HG02981 (cell line): Measurements from ENCODE around the gene TSHZ2.

Experiments
- ATAC-seq: cut with Tn5 transposase; IDR thresholded peaks from one replicate; pipeline ENCODE4 v1.9.1; 2021; ENCODE audit warnings: mild to moderate bottlenecking, moderate library complexity; ENCODE audit not compliant: unreplicated experiment

Gene TSHZ2, protein sequence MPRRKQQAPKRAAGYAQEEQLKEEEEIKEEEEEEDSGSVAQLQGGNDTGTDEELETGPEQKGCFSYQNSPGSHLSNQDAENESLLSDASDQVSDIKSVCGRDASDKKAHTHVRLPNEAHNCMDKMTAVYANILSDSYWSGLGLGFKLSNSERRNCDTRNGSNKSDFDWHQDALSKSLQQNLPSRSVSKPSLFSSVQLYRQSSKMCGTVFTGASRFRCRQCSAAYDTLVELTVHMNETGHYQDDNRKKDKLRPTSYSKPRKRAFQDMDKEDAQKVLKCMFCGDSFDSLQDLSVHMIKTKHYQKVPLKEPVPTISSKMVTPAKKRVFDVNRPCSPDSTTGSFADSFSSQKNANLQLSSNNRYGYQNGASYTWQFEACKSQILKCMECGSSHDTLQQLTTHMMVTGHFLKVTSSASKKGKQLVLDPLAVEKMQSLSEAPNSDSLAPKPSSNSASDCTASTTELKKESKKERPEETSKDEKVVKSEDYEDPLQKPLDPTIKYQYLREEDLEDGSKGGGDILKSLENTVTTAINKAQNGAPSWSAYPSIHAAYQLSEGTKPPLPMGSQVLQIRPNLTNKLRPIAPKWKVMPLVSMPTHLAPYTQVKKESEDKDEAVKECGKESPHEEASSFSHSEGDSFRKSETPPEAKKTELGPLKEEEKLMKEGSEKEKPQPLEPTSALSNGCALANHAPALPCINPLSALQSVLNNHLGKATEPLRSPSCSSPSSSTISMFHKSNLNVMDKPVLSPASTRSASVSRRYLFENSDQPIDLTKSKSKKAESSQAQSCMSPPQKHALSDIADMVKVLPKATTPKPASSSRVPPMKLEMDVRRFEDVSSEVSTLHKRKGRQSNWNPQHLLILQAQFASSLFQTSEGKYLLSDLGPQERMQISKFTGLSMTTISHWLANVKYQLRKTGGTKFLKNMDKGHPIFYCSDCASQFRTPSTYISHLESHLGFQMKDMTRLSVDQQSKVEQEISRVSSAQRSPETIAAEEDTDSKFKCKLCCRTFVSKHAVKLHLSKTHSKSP (N-terminal part only)

DNA sequence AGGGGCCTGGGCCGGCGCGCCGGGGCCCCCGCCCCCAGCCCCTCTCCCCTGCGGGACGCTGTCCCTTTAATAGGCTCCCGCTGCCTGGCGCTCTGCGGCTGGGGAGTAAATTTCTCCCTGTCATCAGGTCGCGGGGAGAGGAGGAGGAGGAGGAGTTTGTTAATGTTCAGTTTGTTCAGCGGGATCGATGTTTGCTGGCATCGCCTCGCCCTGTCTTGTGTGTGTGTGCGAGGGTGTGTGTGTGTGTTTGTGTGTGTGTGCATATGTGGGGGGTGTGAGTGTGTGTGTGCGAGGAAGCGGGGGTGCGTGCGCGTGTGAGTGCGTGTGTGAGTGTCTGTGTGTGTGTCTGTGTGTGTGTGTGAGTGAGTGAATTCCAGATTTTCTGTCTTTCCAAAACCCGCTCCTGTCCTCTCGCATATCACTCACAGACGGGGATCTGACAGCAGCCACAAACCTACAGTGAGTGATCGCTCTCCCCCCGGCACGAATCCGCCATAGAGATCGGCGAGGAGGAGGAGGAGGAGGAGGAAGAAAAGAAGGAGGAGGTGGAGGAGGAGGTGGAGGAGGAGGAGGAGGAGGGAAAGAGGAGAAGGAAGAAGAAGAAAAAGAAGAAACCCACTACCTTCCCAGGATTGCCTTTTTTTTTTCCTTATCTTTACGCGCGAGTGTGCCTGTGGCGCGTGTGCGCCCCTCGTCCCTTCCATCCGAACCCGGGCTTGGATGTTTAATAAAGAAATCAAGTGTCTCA is at the start of gene TSHZ2:
TSS of gene TSHZ2 (plus strand) at position 169 of the 748 bp plus-strand sequence. CDS start 936 bp downstream, outside the sequence.
- ATAC-seq = no peak

DNA sequence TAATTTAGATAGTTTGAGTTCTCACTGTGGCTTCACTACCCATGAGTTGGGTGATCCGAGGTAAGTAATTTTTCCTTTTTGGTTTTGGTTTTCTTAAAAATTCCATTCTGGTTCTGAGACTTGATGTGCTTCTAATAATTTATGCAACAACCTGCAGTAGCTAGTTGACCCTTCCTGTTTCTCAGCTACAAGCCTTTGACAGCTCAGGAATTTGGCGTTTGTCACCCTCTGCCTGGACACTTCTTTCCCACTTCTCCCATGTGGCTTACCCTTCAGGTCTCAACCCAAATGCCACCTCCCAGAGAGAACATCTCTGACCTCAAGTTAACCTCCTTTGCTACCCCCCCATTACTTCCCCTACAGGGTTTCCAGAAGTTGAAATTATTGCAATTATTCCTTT is 49.7 kb upstream of the TSHZ2 start:
- no peak for ATAC-seq

DNA sequence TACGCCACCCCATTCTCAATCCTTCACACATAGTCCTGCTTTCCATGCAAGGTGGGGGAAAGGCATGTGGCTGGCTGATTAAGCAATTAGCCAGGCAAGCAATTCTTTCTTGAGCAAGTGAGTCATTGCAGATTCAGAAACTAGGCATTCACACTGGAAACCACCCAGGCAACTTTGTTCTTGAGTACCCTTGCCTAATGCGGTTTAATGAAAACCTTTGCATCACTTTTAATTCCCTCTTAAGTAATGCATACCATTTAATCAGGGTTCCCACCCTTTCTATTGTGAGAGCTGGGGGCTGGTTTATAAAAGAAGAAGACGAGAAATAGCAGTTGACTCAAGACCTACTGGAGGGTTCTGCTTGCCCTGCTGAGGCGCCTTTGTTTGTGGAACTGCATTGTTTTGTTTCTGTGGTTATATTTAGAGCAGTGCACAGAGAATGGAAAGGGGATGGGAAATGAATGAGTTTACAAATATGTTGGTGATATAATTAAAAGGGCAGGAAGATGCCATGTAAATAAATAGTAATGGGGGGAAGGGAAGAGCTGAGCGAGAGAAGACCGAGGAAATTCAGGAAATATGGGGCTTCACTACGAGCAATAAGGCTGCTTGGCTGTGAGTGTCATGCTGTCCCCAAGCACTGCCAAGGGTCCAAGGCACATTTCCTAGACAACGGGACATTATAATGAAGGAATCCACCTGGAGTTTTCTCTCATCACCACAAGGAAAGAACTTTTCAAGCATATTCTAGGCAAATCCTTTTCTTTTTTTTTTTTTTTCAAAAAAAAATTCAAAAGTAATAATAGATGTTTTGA is 48.8 kb upstream of the TSHZ2 start:
- ATAC-seq = no peak

DNA sequence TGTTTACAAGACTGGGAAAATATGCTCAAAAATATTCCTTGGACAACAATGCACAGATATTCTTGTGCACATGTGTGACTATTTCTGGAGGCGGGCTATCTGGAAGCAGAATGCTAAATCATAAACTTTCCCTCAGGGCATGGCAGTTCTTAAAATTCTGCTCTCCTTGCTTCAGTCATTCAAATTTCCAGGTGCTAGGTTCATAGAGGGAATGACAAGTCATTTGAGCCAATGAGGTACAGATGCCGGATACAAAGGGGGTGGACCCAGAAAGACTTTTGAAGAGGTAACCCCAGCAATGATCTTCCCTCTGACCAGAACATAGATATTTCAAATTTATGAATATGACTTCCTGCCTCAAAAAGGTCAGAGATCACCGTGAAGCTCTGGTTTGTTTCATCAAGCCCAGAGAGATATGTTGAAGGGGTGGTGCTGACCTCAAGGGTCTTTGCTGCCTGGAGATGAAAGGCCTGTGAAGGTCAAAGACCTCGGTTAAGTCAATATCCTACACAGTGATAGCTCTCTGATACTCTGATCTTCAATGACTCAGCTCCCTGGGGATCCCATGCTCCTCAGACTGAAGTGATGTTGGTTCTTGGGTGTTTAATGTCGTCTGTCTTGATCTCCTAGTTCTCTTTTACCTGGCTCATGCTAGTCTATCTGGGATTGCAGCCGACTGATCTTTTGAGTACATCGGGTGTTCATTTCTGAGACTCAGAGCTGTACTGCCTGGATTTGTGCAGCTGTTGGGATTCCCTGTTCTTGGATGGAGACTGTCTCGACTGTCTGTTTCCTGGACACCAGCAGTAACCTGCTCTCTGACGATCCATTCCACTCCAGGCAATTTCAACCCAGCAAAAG is 47.5 kb upstream of the TSHZ2 start:
- ATAC-seq = no peak

DNA sequence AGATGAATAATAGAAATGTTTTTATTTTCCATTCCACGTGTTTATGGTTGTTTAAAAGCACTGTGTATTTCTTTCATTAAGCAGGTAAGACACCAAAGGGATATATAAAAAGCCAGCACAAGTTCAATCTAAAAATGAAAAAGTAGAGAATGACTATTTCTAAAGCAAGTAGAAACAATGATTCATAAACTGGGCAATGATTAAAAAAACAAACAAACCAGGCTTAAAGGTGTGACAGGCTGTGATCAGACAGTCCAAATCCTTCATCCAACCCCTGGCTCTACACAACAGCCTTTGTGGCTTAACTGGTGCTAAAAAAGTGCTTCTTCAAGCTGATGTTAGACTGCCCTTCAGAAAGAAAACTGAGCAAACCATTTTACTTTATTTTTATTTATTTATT is 45.7 kb upstream of the TSHZ2 start:
- ATAC-seq = no peak

DNA sequence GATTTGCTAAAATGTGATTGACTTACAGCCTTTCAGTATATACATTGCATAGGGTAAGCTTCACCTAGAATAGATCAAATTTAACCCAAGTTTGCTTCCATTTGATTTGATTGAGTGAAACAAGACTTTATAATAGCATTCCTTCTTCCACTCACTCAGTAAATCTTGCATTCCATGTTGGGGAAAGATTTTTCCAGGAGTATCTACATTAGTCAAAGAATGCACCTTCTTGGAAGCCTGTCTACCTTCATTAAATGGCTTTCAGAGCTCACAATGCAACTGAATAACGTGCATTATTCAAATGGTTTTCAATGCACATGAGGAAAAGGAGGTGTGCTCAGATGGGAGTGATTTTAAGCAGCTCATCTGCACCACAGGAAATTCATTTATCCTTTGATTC is 38.3 kb upstream of the TSHZ2 start:
- no peak for ATAC-seq

DNA sequence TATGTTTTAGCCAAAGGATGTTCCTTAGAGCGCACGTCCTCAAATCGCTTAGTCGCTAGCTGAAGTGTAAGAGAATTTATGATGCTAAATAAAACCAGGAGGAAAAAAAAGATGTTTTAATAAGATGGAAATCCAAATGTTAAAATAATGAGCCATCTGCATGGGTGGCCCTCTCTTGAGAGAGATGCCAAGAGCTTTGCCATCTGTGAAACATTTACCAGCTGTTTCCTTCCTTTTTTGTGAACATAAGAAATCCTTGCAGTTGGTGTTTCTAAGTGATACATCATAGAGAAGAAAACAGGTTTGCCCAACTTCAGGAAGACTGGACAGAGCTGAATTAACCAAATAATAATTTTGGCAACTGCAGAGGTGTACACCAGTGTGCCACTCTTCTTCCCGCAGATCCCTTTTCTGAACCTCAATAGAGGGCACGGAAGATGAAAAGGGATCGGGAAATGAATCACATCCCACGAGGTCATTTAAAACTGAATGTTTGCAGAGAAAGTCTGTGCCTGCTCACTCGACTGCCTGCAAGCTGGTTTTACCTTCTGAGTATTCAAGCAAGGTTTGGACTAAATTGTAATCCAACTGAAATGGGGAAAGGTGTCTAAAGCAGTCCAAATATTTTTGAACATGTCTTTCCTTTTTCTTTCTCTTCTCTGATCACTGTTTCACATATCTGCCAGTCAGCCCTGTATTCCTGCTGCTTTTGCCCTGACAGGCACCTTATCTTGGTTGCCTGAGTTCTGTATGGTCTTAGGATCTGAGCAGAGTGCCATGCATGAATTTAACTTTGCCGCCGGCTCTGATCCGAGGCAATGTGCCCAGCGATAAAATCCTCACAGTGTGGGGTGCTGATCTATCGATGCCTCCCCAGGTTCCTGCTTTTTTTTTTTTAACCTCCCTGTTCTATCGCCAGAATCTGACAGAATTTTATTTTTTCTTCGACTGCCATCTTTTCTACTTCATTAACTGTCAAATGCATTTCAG is 35.5 kb upstream of the TSHZ2 start:
- no peak for ATAC-seq

DNA sequence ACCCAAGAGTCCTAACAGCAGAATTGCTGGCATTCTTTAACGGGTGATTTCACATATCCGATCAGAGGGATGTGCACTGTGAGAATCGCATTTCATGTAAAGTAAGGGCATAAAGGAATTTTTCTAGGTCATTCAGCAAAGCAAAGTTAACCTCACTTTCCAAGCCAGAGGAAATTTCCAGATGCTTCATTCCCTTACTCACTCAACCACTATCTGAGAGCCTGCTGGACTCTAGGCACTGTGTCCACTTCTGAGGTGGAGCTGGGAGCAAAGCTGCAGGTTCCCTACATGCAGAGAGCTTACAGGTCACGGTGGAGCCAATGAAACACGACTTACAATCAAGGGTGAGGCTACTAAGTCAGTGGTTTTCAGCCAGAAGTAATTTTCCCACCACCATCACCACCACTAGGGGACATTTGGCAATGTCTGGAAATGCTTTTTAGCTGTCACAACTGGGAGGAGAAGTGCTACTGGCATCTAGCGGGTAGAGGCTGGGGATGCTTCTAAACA is 34.5 kb upstream of the TSHZ2 start:
- ATAC-seq = no peak

DNA sequence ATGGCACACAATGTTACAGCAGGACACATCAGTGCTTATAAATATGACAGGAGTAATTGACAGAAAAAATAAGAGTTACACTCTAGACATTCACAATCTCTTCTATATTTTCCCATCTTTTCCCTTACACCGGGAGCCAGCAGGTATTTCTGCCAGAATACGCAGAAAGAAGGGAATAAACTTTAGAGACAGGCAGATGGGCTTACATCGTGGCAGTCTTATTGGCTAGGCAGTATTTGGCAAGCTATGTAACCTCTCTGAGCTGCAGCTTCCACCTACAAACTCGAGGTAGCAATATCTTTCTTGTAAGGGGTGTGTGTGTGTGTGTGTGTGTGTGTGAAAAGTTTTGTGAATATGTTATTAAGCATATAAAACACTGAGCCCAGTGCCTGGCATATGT is 33.0 kb upstream of the TSHZ2 start:
- no peak for ATAC-seq

DNA sequence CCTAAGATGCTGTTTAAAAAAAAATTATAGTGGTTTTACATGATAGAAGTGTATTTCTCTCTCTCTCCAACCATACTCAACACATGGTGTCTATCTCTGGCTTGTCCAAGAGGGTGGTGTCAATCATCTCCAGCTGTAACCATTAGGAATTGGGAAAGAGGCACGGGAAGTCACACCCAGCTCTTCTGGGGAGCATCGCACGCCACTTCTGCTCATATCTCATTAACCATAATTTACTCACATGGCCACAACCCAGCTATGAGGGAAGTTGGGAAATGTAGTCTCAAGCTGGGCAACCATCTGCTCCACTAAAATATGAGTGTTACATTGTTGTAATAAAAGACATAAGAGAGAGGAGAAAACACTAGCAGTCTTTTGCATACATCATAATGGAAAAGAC is 30.4 kb upstream of the TSHZ2 start:
- no peak for ATAC-seq

DNA sequence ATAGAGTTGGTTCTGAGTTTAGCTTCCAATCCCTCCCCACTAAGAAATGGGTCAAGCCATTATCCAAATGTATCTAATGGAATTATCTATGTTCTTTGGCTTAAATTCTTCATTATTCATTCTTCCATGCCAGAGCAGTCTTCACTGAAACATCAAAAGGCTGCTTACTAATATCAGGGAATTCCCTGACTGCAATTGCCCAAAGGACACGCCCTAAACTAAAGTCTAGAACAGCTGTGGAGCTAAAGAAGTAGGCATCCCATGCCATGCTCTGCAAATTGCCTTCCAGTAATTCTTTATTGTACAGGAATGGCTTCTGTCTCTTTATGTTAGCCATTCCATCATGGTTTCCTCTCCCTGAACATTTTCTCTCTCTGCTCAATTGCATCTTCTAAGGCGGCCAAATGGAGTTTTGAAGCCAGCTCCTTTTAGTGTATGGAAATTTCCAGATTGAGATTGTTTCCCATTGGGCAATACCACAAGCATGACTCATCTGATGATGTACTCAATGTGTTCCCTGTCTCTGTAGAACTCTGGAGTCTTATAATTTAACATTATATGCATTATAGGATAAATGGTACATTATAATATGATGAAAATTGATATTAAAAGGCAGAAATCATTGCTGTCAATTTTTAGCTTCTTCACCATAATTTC is 28.8 kb upstream of the TSHZ2 start:
- ATAC-seq = no peak

DNA sequence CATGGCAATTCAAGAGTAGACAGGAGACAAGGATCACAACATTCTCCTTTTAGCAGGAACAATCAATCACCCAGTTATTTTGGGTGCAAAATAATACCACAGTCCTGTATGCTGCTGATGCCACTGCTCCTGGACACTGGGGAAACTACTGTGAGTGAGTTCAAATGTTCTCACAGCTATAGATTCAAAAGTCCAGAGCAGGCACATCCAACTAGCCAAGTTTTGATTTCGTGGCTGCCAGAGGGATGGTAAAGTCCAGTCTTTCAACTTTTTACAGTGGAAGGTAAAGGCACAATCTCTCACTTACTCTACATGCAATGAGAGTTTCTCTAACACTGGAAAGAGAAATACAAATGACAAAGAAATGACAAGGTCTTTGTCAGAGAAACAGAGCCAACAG is 26.9 kb upstream of the TSHZ2 start:
- ATAC-seq = no peak

DNA sequence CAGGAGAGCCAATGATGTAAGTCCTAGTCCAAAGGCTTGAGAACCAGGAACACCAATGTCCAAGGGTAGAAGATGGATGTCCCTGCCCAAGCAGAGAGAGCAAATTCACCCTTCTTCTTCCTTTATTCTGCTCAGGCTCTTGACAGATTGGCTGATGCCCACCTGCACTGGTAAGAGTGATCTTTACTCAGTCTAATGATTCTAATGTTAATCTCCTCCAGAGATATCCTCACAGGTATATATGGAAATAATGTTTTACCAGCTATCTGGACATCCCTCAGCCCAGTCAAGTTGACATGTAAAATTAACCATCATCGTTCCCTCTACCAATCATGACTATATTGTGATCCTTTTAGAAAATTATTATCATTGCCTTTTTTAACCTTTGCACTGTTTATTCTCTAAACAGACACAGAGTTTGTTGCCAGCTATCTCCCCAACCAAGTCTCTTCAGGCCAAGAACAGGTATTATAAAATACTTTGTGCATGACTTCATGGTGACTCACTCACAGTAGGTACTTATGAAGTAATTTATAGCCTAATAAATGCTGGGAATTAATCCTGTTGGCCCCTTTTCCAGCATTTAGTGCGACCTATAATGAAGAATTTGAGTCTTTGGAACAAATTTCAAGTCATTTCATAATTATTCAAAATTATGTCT is 26.2 kb upstream of the TSHZ2 start:
- ATAC-seq = no peak

DNA sequence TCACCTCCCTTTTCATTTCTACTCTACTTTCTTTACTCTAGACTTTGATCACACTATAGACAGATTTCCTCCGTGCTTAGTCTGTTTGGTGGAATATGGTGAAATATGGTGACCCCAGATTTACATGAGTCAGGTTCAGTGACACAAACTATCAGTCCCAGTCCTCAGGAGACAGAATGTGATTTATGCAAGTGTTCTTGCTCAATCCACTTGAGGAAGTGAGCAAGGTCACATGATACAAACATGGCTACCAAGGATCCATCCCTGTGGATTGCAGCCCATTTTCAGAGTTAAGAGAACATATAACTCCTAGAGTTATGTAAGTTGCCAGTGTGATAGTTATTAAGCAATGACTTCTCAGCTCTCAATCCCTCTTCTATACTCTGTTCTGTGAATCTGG is 23.7 kb upstream of the TSHZ2 start:
- no peak for ATAC-seq

DNA sequence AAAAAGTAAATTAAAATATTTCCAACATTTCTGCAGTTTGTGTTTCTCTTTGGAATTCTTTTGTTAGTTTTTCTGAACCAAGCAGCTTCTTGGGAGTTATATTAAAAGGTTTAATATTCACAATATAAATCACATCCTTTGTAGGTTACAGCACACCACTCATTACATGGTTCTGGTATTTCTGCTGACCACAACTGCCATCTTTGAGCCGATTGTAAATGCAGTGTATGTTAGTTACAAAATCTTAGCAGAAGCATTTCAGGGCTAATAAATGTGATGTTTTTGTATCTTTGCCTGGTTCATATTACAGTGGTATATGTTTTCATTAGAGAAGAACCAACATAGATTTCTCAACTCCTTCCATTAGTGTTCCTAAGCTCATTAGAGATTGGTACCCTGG is 19.1 kb upstream of the TSHZ2 start:
- ATAC-seq = no peak

DNA sequence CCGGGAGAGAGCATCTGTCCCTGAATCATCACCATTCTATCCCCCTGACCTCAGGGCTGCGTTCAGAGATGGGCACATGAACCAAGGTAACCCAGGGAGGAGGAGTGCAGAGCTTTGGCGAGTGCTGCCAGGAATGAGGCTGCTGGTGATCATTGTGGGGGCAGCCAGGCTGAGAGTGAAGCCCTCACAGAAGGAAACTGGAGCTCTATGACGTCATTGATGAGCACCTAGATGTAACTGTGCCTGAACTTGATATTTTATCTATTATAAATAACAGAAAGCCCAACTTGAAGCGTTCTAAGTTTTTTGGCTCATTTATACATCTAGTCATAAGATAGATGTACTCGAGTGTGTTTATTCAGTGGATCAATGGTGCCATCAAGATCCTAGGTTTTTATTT is 17.3 kb upstream of the TSHZ2 start:
- no peak for ATAC-seq

DNA sequence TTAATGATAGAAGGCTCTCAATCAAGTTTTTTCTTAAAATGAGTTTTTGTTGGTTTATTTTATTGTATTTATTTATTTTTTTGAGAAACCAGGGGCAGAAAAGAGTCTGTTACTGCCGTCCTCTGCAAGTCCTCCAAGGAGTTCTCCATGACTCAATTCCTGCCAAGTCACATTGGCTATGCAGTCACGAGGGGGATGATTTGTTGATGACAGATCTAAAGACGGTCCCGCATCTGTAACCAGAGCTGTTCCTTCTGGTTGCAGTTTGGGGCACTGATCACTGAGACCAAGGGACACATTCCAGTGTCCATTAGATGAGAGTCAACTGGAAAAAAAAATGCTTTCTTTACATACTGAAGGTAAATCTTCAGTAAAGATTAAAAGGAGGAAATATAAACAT is 13.9 kb upstream of the TSHZ2 start:
- no peak for ATAC-seq
